H9 (cell line): ENCODE measurements around the gene CTDSP2. TPM values are rescaled to one million over a fixed set of nuclear protein-coding genes. Genes with fewer than 3 reads are reported as not detected.

ENCODE experiments used
- DNase-seq: peaks from one replicate; pipeline ENCODE4 v3.0.0-alpha.2; 2017
- H2AFZ ChIP-seq: one replicate; pipeline ENCODE4 v1.6.1; 2013; ENCODE audit warnings: mild to moderate bottlenecking, low read length, control low read depth, moderate library complexity
- H2AK5ac ChIP-seq: 2 replicates; pipeline ENCODE4 v1.6.1; 2013; ENCODE audit warnings: low read length, control low read depth, mixed read lengths; ENCODE audit not compliant: insufficient read length
- H2BK120ac ChIP-seq: one replicate; pipeline ENCODE4 v1.6.1; 2013; ENCODE audit warnings: low read depth, mild to moderate bottlenecking, low read length, control low read depth, inconsistent platforms; ENCODE audit not compliant: poor library complexity, severe bottlenecking
- H2BK12ac ChIP-seq: 2 replicates; pipeline ENCODE4 v1.6.1; 2013; ENCODE audit warnings: low read length, control low read depth, mixed read lengths, low read depth; ENCODE audit not compliant: insufficient read length
- H2BK15ac ChIP-seq: 2 replicates; pipeline ENCODE4 v1.6.1; 2013; ENCODE audit warnings: low read depth, low read length, control low read depth
- H2BK20ac ChIP-seq: one replicate; pipeline ENCODE4 v1.6.1; 2013; ENCODE audit warnings: low read depth, mild to moderate bottlenecking, low read length, control low read depth, inconsistent platforms; ENCODE audit not compliant: poor library complexity, severe bottlenecking
- H2BK5ac ChIP-seq: 2 replicates; pipeline ENCODE4 v1.6.1; 2013; ENCODE audit warnings: low read length, control low read depth, mixed read lengths; ENCODE audit not compliant: insufficient read length
- H3K14ac ChIP-seq: 2 replicates; pipeline ENCODE4 v1.6.1; 2013; ENCODE audit warnings: low read length, control low read depth; ENCODE audit not compliant: insufficient read depth
- H3K18ac ChIP-seq: 2 replicates; pipeline ENCODE4 v1.6.1; 2013; ENCODE audit warnings: low read depth, mild to moderate bottlenecking, mixed read lengths, low read length, control low read depth; ENCODE audit not compliant: insufficient read length
- H3K23ac ChIP-seq: 2 replicates; pipeline ENCODE4 v1.6.1; 2013; ENCODE audit warnings: low read length, control low read depth, mixed read lengths, low read depth; ENCODE audit not compliant: insufficient read length
- H3K23me2 ChIP-seq: 2 replicates; pipeline ENCODE4 v1.6.1; 2013; ENCODE audit warnings: low read depth, mild to moderate bottlenecking, mixed read lengths, low read length, control low read depth; ENCODE audit not compliant: insufficient read length, poor library complexity, severe bottlenecking
- H3K27ac ChIP-seq: 2 replicates; pipeline ENCODE4 v1.5.1; 2013; ENCODE audit warnings: low read length, control low read depth, mixed read lengths, low read depth; ENCODE audit not compliant: insufficient read length
- H3K27me3 ChIP-seq: 2 replicates; pipeline ENCODE4 v1.6.1; 2013; ENCODE audit warnings: low read length, control low read depth, inconsistent platforms; ENCODE audit not compliant: insufficient read depth
- H3K4ac ChIP-seq: 2 replicates; pipeline ENCODE4 v1.6.1; 2013; ENCODE audit warnings: low read depth, mild to moderate bottlenecking, control low read depth, inconsistent platforms, low read length, moderate library complexity
- H3K4me1 ChIP-seq: 2 replicates; pipeline ENCODE4 v1.6.1; 2013; ENCODE audit warnings: low read length, control low read depth, inconsistent platforms; ENCODE audit not compliant: insufficient read depth
- H3K4me2 ChIP-seq: 2 replicates; pipeline ENCODE4 v1.6.1; 2013; ENCODE audit warnings: low read length, control low read depth, mixed read lengths; ENCODE audit not compliant: insufficient read length, insufficient read depth
- H3K56ac ChIP-seq: 2 replicates; pipeline ENCODE4 v1.6.1; 2013; ENCODE audit warnings: low read depth, mild to moderate bottlenecking, mixed read lengths, low read length, control low read depth; ENCODE audit not compliant: insufficient read length
- H3K79me1 ChIP-seq: 2 replicates; pipeline ENCODE4 v1.6.1; 2013; ENCODE audit warnings: low read depth, mild to moderate bottlenecking, moderate library complexity, low read length, control low read depth, inconsistent platforms; ENCODE audit not compliant: insufficient read depth, poor library complexity, severe bottlenecking
- H3K79me2 ChIP-seq: 2 replicates; pipeline ENCODE4 v1.6.1; 2013; ENCODE audit warnings: low read length, control low read depth, inconsistent platforms; ENCODE audit not compliant: insufficient read depth
- H3K9ac ChIP-seq: 2 replicates; pipeline ENCODE4 v1.6.1; 2013; ENCODE audit warnings: low read length, control low read depth, mixed read lengths; ENCODE audit not compliant: insufficient read length; ENCODE audit errors: extremely low read depth
- H3K9me3 ChIP-seq: one replicate; pipeline ENCODE4 v1.6.1; 2013; ENCODE audit warnings: low read depth, low read length, inconsistent platforms; ENCODE audit not compliant: control insufficient read depth
- H3T11ph ChIP-seq: one replicate; pipeline ENCODE4 v1.6.1; 2013; ENCODE audit warnings: mild to moderate bottlenecking, low read length, control low read depth, inconsistent platforms
- H4K20me1 ChIP-seq: one replicate; pipeline ENCODE4 v1.6.1; 2013; ENCODE audit not compliant: control insufficient read depth, insufficient read length, insufficient read depth
- H4K5ac ChIP-seq: 2 replicates; pipeline ENCODE4 v1.6.1; 2013; ENCODE audit warnings: low read depth, mild to moderate bottlenecking, mixed read lengths, low read length, control low read depth; ENCODE audit not compliant: insufficient read length
- H4K8ac ChIP-seq: replicated peaks from 2 replicates; pipeline ENCODE4 v1.6.1; 2013; ENCODE audit warnings: low read length, control low read depth, mixed read lengths, low read depth; ENCODE audit not compliant: insufficient read length
- H4K91ac ChIP-seq: 2 replicates; pipeline ENCODE4 v1.6.1; 2013; ENCODE audit warnings: low read depth, mild to moderate bottlenecking, moderate library complexity, mixed read lengths, low read length, control low read depth; ENCODE audit not compliant: insufficient read length
- H3K27ac Mint-ChIP-seq, 3 experiments: 2 replicates in 2 of 3; 3 replicates in 1 of 3; pipeline ENCODE4 v1.8.0; 2020 to 2021; ENCODE audit warnings: mixed read lengths in 3 of 3, mild to moderate bottlenecking in 1 of 3, moderate library complexity in 1 of 3
- H3K27me3 Mint-ChIP-seq: 2 replicates; pipeline ENCODE4 v1.8.0; 2021; ENCODE audit warnings: low read depth, mild to moderate bottlenecking, moderate library complexity, mixed read lengths
- H3K36me3 Mint-ChIP-seq, 3 experiments: 2 replicates in 2 of 3; 3 replicates in 1 of 3; pipeline ENCODE4 v1.8.0; 2020 to 2021; ENCODE audit warnings: low read depth in 3 of 3, mixed read lengths in 3 of 3; ENCODE audit not compliant: insufficient read depth in 1 of 3
- H3K4me1 Mint-ChIP-seq, 2 experiments: 2 replicates each; pipeline ENCODE4 v1.8.0; 2020; ENCODE audit warnings: mixed read lengths in 2 of 2
- H3K4me3 Mint-ChIP-seq, 2 experiments: 2 replicates in 1 of 2; 3 replicates in 1 of 2; pipeline ENCODE4 v1.8.0; 2020 to 2021; ENCODE audit warnings: mild to moderate bottlenecking in 2 of 2, mixed read lengths in 2 of 2, moderate library complexity in 1 of 2
- H3K9me3 Mint-ChIP-seq, 2 experiments: 2 replicates in 1 of 2; 3 replicates in 1 of 2; pipeline ENCODE4 v1.8.0; 2020; ENCODE audit warnings: mild to moderate bottlenecking in 2 of 2, mixed read lengths in 2 of 2, moderate library complexity in 1 of 2
- CTCF ChIP-seq: fragments of 200-600 bp; sonication (generic); conservative IDR thresholded peaks from 3 replicates; pipeline ENCODE4 v1.8.0; 2021; ENCODE audit warnings: antibody characterized with exemption, mild to moderate bottlenecking
- WGBS: extraction: QIAGEN DNeasy Blood & Tissue Kit; methylation state at CpG from one replicate; pipeline ENCODE4 v1.1.7; 2013; ENCODE audit warnings: missing lambda C conversion rate, low lambda C conversion rate, mixed read lengths; ENCODE audit not compliant: insufficient read length; ENCODE audit errors: extremely low coverage; 5-methylcytosine and 5-hydroxymethylcytosine counted together
- total RNA-seq: library from RNA; stranded (reverse); gene quantifications from 2 replicates; pipeline ENCODE4 v1.2.1, GENCODE V29; 2021

CTDSP2 gene
- total RNA-seq, 1 experiment from 2014 or later = 103 TPM

DNA sequence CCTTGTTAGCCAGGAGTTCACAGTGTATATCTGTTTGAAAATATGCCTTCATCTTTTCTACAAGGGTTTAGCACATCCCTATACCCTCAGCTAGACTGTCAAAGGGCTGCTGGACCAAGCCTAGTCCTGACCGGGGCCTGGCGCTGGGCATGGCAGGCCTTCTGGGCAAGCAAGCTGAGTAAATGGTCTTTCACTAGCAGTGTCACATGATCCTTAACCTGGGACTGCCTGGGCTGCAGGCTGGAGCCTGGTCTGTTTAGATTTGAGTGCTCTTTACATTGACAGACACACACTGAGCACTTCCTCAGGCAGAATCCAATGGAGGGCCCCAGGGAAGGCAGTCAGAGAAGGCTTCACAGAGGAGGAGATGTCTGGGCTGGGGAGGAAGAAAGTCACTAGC is 21.1 kb downstream of the CTDSP2 start:
- Histone ChIP-seq H3K23ac (no peak overlapping the region), H2BK20ac (no peak overlapping the region), H3T11ph (no peak overlapping the region), H4K20me1 (no peaks in the 10 kb centered on the region), H3K9ac (no peak overlapping the region), H3K27me3 (no peaks in the 10 kb centered on the region), H3K27ac (no peak overlapping the region), H2BK120ac (no peak overlapping the region), H4K91ac (no peak overlapping the region), H3K4ac (no peak overlapping the region), H3K79me1 (no peaks in the 10 kb centered on the region), H2AFZ (no peak overlapping the region), H3K56ac (no peak overlapping the region), H3K4me1 (no peaks in the 10 kb centered on the region), H3K79me2 (no peaks in the 10 kb centered on the region; the same call in 1 of the 2 replicates), H3K14ac (no peak overlapping the region), H2BK5ac (no peak overlapping the region), H3K4me2 (no peak overlapping the region), H4K5ac (no peak overlapping the region), H3K9me3 (no peaks in the 10 kb centered on the region), H2BK15ac (no peak overlapping the region), H4K8ac (no peak overlapping the region), H3K23me2 (no peaks in the 10 kb centered on the region), H2AK5ac (no peak overlapping the region), H3K18ac (no peak overlapping the region), H2BK12ac (no peak overlapping the region)
- Mint-ChIP-seq H3K27ac (no peak overlapping the region; a peak in 1 of 7 replicates), H3K4me3 (no peak overlapping the region; a peak in 1 of 5 replicates), H3K9me3 (no peaks in the 10 kb centered on the region), H3K36me3 (peaks cover 51 to 86% (median 85%) of the 10 kb centered on the region in 3 experiments), H3K27me3 (no peaks in the 10 kb centered on the region; the same call in 1 of the 2 replicates), H3K4me1 (peaks cover 0 to 3% of the 10 kb centered on the region in 2 experiments; a peak in 2 of 4 replicates)
- DNase-seq = no peak
- TF ChIP-seq CTCF = no peak
- WGBS = no CpG with 5 or more reads among the region's 2 CpGs
